ENCODE data around the gene PPFIA1.

PPFIA1 gene

GRCh38 chr11:70353900-70354568 is 83.5 kb downstream of the PPFIA1 start:
- H3K27ac ChIP-seq (ENCODE audit: low read depth, low read length) = no peak overlapping the region
- no peak overlapping the region for H2BK120ac ChIP-seq (ENCODE audit: insufficient read depth, low read length, poor library complexity)
- H3K36me3 ChIP-seq (ENCODE audit: control insufficient read depth in 1 of 2, insufficient read depth in 2 of 2, low read length in 2 of 2) = peaks cover 40 to 55% of the 10 kb centered on the region in 2 experiments
- no peak overlapping the region for H3K4me2 ChIP-seq (ENCODE audit: low read length)
- H2BK12ac ChIP-seq (ENCODE audit: low read length) = no peak overlapping the region
- H3K9ac ChIP-seq (ENCODE audit: low read length) = no peak overlapping the region
- no peaks in the 10 kb centered on the region for H3K27me3 ChIP-seq (ENCODE audit: insufficient read depth, low read length)
- H4K91ac ChIP-seq (ENCODE audit: low read depth, low read length) = no peak overlapping the region
- H3K14ac ChIP-seq (ENCODE audit: low read length) = no peak overlapping the region
- no CpG with 5 or more reads among the region's 19 CpGs for WGBS (ENCODE audit: extremely low coverage, insufficient coverage, insufficient read length)
- H2AFZ ChIP-seq (ENCODE audit: insufficient read depth, low read length, poor library complexity) = no peak overlapping the region
- DNase-seq = no peak
- H3K9me3 ChIP-seq (ENCODE audit: insufficient read depth, low read depth, low read length) = no peaks in the 10 kb centered on the region
- H3K4me1 ChIP-seq (ENCODE audit: control insufficient read depth in 1 of 2, insufficient read depth in 2 of 2, low read length in 2 of 2) = no peaks in the 10 kb centered on the region
- no peak overlapping the region for H3K23ac ChIP-seq (ENCODE audit: low read length)
- no peaks in the 10 kb centered on the region for H3K79me1 ChIP-seq (ENCODE audit: low read length)
- H4K8ac ChIP-seq (ENCODE audit: low read depth, low read length) = no peak overlapping the region
- H3K79me2 ChIP-seq (ENCODE audit: control insufficient read depth, insufficient read depth, low read length, poor library complexity) = no peaks in the 10 kb centered on the region
- no peak overlapping the region for H2BK5ac ChIP-seq (ENCODE audit: low read depth, low read length, poor library complexity)
- H4K12ac ChIP-seq (ENCODE audit: low read depth, low read length) = no peak overlapping the region
- H3K4ac ChIP-seq (ENCODE audit: low read depth, low read length) = no peak overlapping the region
- no peak overlapping the region for H3K4me3 ChIP-seq (ENCODE audit: low read depth, low read length)
- no peak overlapping the region for H3K18ac ChIP-seq (ENCODE audit: low read length)
- H2AK5ac ChIP-seq (ENCODE audit: low read length) = no peak overlapping the region

GRCh38 chr11:70354629-70355028 is 84.1 kb downstream of the PPFIA1 start:
- Histone ChIP-seq H2BK120ac (ENCODE audit: insufficient read depth, low read length, poor library complexity) (no peak overlapping the region), H3K4me2 (ENCODE audit: low read length) (no peak overlapping the region), H4K12ac (ENCODE audit: low read depth, low read length) (no peak overlapping the region), H3K36me3 (ENCODE audit: control insufficient read depth in 1 of 2, insufficient read depth in 2 of 2, low read length in 2 of 2) (peaks cover 42 to 57% of the 10 kb centered on the region in 2 experiments), H2AFZ (ENCODE audit: insufficient read depth, low read length, poor library complexity) (no peak overlapping the region), H3K4me1 (ENCODE audit: control insufficient read depth in 1 of 2, insufficient read depth in 2 of 2, low read length in 2 of 2) (no peaks in the 10 kb centered on the region), H4K91ac (ENCODE audit: low read depth, low read length) (no peak overlapping the region), H3K27ac (ENCODE audit: low read depth, low read length) (no peak overlapping the region), H3K9me3 (ENCODE audit: insufficient read depth, low read depth, low read length) (no peaks in the 10 kb centered on the region), H2BK12ac (ENCODE audit: low read length) (no peak overlapping the region), H3K4ac (ENCODE audit: low read depth, low read length) (no peak overlapping the region), H3K9ac (ENCODE audit: low read length) (no peak overlapping the region), H2AK5ac (ENCODE audit: low read length) (no peak overlapping the region), H3K14ac (ENCODE audit: low read length) (no peak overlapping the region), H3K27me3 (ENCODE audit: insufficient read depth, low read length) (no peaks in the 10 kb centered on the region), H3K4me3 (ENCODE audit: low read depth, low read length) (no peak overlapping the region), H4K8ac (ENCODE audit: low read depth, low read length) (no peak overlapping the region), H3K23ac (ENCODE audit: low read length) (no peak overlapping the region), H3K79me2 (ENCODE audit: control insufficient read depth, insufficient read depth, low read length, poor library complexity) (no peaks in the 10 kb centered on the region), H2BK5ac (ENCODE audit: low read depth, low read length, poor library complexity) (no peak overlapping the region), H3K79me1 (ENCODE audit: low read length) (no peaks in the 10 kb centered on the region), H3K18ac (ENCODE audit: low read length) (no peak overlapping the region)
- WGBS (ENCODE audit: extremely low coverage, insufficient coverage, insufficient read length) = no CpG with 5 or more reads among the region's 2 CpGs
- no peak for DNase-seq

GRCh38 chr11:70358753-70359152 is 88.3 kb downstream of the PPFIA1 start:
- Histone ChIP-seq H2BK5ac (ENCODE audit: low read depth, low read length, poor library complexity) (no peak overlapping the region), H3K18ac (ENCODE audit: low read length) (no peak overlapping the region), H2BK12ac (ENCODE audit: low read length) (no peak overlapping the region), H4K12ac (ENCODE audit: low read depth, low read length) (no peak overlapping the region), H3K4ac (ENCODE audit: low read depth, low read length) (no peak overlapping the region), H3K27me3 (ENCODE audit: insufficient read depth, low read length) (no peaks in the 10 kb centered on the region), H2AFZ (ENCODE audit: insufficient read depth, low read length, poor library complexity) (no peak overlapping the region), H3K9me3 (ENCODE audit: insufficient read depth, low read depth, low read length) (no peaks in the 10 kb centered on the region), H3K9ac (ENCODE audit: low read length) (no peak overlapping the region), H3K36me3 (ENCODE audit: control insufficient read depth in 1 of 2, insufficient read depth in 2 of 2, low read length in 2 of 2) (peaks cover 56 to 61% of the 10 kb centered on the region in 2 experiments), H4K8ac (ENCODE audit: low read depth, low read length) (no peak overlapping the region), H3K4me3 (ENCODE audit: low read depth, low read length) (no peak overlapping the region), H3K4me2 (ENCODE audit: low read length) (no peak overlapping the region), H3K79me1 (ENCODE audit: low read length) (no peaks in the 10 kb centered on the region), H3K79me2 (ENCODE audit: control insufficient read depth, insufficient read depth, low read length, poor library complexity) (no peaks in the 10 kb centered on the region), H3K14ac (ENCODE audit: low read length) (no peak overlapping the region), H2AK5ac (ENCODE audit: low read length) (no peak overlapping the region), H3K4me1 (ENCODE audit: control insufficient read depth in 1 of 2, insufficient read depth in 2 of 2, low read length in 2 of 2) (no peaks in the 10 kb centered on the region), H2BK120ac (ENCODE audit: insufficient read depth, low read length, poor library complexity) (no peak overlapping the region), H3K27ac (ENCODE audit: low read depth, low read length) (no peak overlapping the region), H4K91ac (ENCODE audit: low read depth, low read length) (no peak overlapping the region), H3K23ac (ENCODE audit: low read length) (no peak overlapping the region)
- WGBS (ENCODE audit: extremely low coverage, insufficient coverage, insufficient read length) = no CpG with 5 or more reads among the region's 11 CpGs
- peak in 1 of 2 donors; percentile 14 for DNase-seq

DNA sequence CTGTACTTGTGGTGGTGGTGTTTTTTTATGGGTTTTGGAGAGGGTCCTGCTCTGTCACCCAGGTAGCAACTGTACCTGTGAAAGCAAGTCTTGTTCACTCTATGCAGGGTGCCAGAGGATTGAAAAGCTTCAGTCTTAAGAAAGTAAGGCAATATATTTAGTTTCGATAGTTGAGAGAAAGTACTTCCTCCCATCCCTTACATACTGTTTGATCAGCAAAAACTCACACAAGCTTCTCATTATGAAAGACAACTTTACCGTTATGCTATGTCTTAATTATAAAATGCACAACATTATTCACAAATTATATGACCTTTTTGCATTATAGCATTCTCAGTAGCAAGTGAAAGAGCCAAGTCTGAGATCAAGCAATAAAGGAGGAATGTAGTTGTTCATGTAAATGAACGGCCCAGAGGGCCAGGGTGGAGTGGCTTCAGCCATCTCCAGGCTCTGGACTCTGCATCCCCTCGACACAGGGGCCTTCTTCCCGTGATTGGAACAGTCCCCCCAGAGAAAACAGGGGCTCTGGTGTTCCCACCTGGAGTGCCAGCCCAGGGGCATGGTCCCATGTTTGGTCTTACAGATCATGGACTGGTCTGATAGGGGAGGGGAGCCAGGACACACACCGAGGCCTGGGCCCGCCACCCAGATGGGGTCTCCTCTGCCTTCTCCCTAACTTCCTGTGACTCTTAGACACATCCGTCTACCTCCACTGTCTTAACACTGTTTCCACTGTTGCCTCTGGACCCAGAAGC is 89.1 kb downstream of the PPFIA1 start:
- Histone ChIP-seq H2AFZ (ENCODE audit: insufficient read depth, low read length, poor library complexity) (no peak overlapping the region), H4K91ac (ENCODE audit: low read depth, low read length) (no peak overlapping the region), H3K9me3 (ENCODE audit: insufficient read depth, low read depth, low read length) (no peaks in the 10 kb centered on the region), H2BK5ac (ENCODE audit: low read depth, low read length, poor library complexity) (no peak overlapping the region), H3K4me1 (ENCODE audit: control insufficient read depth in 1 of 2, insufficient read depth in 2 of 2, low read length in 2 of 2) (no peaks in the 10 kb centered on the region), H2BK120ac (ENCODE audit: insufficient read depth, low read length, poor library complexity) (no peak overlapping the region), H3K4ac (ENCODE audit: low read depth, low read length) (no peak overlapping the region), H3K23ac (ENCODE audit: low read length) (no peak overlapping the region), H3K27ac (ENCODE audit: low read depth, low read length) (no peak overlapping the region), H3K36me3 (ENCODE audit: control insufficient read depth in 1 of 2, insufficient read depth in 2 of 2, low read length in 2 of 2) (peaks cover 53 to 59% of the 10 kb centered on the region in 2 experiments), H3K18ac (ENCODE audit: low read length) (no peak overlapping the region), H3K9ac (ENCODE audit: low read length) (no peak overlapping the region), H3K79me2 (ENCODE audit: control insufficient read depth, insufficient read depth, low read length, poor library complexity) (no peaks in the 10 kb centered on the region), H2BK12ac (ENCODE audit: low read length) (no peak overlapping the region), H3K4me2 (ENCODE audit: low read length) (no peak overlapping the region), H3K14ac (ENCODE audit: low read length) (no peak overlapping the region), H3K79me1 (ENCODE audit: low read length) (no peaks in the 10 kb centered on the region), H4K8ac (ENCODE audit: low read depth, low read length) (no peak overlapping the region), H2AK5ac (ENCODE audit: low read length) (no peak overlapping the region), H4K12ac (ENCODE audit: low read depth, low read length) (no peak overlapping the region), H3K27me3 (ENCODE audit: insufficient read depth, low read length) (no peaks in the 10 kb centered on the region), H3K4me3 (ENCODE audit: low read depth, low read length) (no peak overlapping the region)
- no CpG with 5 or more reads among the region's 8 CpGs for WGBS (ENCODE audit: extremely low coverage, insufficient coverage, insufficient read length)
- DNase-seq = no peak

Data from trophoblast cell (in vitro differentiated cells and primary cell).